Tibial nerve (tissue), 4 donors: ENCODE data around the gene PRDM7.

Experiments
- CTCF ChIP-seq, 5 experiments: fragments of 200-600 bp in 3 of 5; fragments of 450-650 bp in 2 of 5; sonication (generic) in 3 of 5; IDR thresholded peaks; one replicate each; pipeline ENCODE4 v1.5.1; 2016 to 2019; ENCODE audit warnings: antibody characterized with exemption in 5 of 5, mild to moderate bottlenecking in 3 of 5, moderate library complexity in 2 of 5
- EP300 ChIP-seq, 2 donors: sonication (generic); formaldehyde crosslinking; IDR thresholded peaks; one replicate each; pipeline ENCODE4 v1.6.1; 2017; ENCODE audit warnings: antibody characterized with exemption in 2 of 2, mild to moderate bottlenecking in 1 of 2
- POLR2A ChIP-seq, 2 donors: fragments of 450-650 bp; IDR thresholded peaks; one replicate each; pipeline ENCODE4 v1.6.1; 2017; ENCODE audit warnings: antibody characterized with exemption in 2 of 2, mild to moderate bottlenecking in 2 of 2, moderate library complexity in 2 of 2

DNA sequence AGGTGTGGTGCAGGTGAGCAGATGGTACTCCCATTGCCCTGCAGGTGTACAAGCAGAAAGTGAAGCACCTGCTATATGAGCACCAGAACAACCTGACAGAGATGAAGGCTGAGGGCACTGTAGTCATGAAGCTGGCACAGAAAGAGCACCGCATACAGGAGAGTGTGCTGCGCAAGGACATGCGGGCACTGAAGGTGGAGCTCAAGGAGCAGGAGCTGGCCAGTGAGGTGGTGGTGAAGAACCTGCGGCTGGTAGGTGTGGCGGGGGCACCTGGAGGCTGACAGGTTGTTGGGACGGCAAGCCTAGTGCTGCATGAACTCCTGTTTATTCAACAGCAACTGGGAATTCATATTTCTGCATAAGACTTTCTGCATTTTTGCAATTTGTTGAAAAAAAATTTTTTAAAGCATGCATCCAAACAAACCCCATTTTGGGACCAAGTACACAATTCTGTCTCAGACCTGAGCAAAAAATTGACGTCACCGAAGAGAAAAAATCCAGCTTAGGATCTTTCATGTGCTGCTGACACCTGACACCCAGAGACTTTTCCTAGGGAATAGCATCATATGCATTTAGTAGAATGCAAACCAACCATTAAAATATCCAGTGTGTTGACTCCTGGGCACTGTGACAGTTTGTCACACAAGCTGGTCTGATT, 44.3 kb downstream of the PRDM7 start:
- TF ChIP-seq CTCF (IDR thresholded peaks at IDR 0.05) (no peak), EP300 (IDR thresholded peaks at IDR 0.05) (no peak), POLR2A (IDR thresholded peaks at IDR 0.05) (no peak)
